Keratinocyte (primary cell): Measurements from ENCODE around the gene RXRA. TPM values are rescaled to one million over a fixed set of nuclear protein-coding genes. Genes with fewer than 3 reads are reported as not detected.

Experiments
- DNase-seq: peaks from one replicate; pipeline ENCODE4 v3.0.0-alpha.2; 2011; ENCODE audit warnings: low read depth, missing footprints, low spot score
- FAIRE-seq: peaks from 2 replicates; lab custom pipeline; 2011; peaks lifted over from hg19 to GRCh38; lab: Jason Lieb, UNC
- H2AFZ ChIP-seq: 2 replicates; pipeline ENCODE4 v1.6.0; 2012; ENCODE audit warnings: low read length, control low read depth, inconsistent platforms; ENCODE audit not compliant: control insufficient read depth
- H3K27ac ChIP-seq: 2 replicates; pipeline ENCODE4 v1.5.1; 2011; ENCODE audit warnings: low read length; ENCODE audit not compliant: control insufficient read depth, insufficient read depth
- H3K27me3 ChIP-seq: 3 replicates; pipeline ENCODE4 v1.6.0; 2011; ENCODE audit warnings: low read length; ENCODE audit not compliant: control insufficient read depth, insufficient read depth; ENCODE audit errors: extremely low read depth
- H3K36me3 ChIP-seq, 2 experiments: 2 replicates in 1 of 2; 3 replicates in 1 of 2; pipeline ENCODE4 v1.5.1; 2011; ENCODE audit warnings: low read length in 2 of 2, mild to moderate bottlenecking in 1 of 2; ENCODE audit not compliant: control insufficient read depth in 2 of 2, insufficient read depth in 2 of 2; ENCODE audit errors: extremely low read depth in 1 of 2
- H3K4me1 ChIP-seq: 3 replicates; pipeline ENCODE4 v1.5.1; 2011; ENCODE audit warnings: low read length; ENCODE audit not compliant: control insufficient read depth, insufficient read depth; ENCODE audit errors: extremely low read depth
- H3K4me2 ChIP-seq: 3 replicates; pipeline ENCODE4 v1.6.0; 2011; ENCODE audit warnings: low read depth, low read length; ENCODE audit not compliant: control insufficient read depth, insufficient read depth; ENCODE audit errors: extremely low read depth
- H3K4me3 ChIP-seq, 3 experiments: fragments of 200-600 bp in 1 of 3; sonication (generic) in 1 of 3; 2 replicates in 2 of 3; 3 replicates in 1 of 3; pipeline ENCODE4 v1.5.1; 2011 to 2016; ENCODE audit warnings: low read length in 3 of 3, mild to moderate bottlenecking in 3 of 3, control low read depth in 2 of 3, inconsistent platforms in 1 of 3, low read depth in 1 of 3, mixed read lengths in 1 of 3, mixed run types in 1 of 3, moderate library complexity in 1 of 3; ENCODE audit not compliant: control insufficient read depth in 2 of 3, insufficient read depth in 2 of 3; ENCODE audit errors: extremely low read depth in 1 of 3
- H3K79me2 ChIP-seq: 2 replicates; pipeline ENCODE4 v1.6.0; 2012; ENCODE audit warnings: low read length; ENCODE audit not compliant: control insufficient read depth, insufficient read depth
- H3K9ac ChIP-seq: 3 replicates; pipeline ENCODE4 v1.6.0; 2011; ENCODE audit warnings: low read length; ENCODE audit not compliant: control insufficient read depth, insufficient read depth; ENCODE audit errors: extremely low read depth
- H3K9me1 ChIP-seq: 3 replicates; pipeline ENCODE4 v1.6.0; 2011; ENCODE audit warnings: low read length; ENCODE audit not compliant: control insufficient read depth, insufficient read depth; ENCODE audit errors: extremely low read depth
- H3K9me3 ChIP-seq: 2 replicates; pipeline ENCODE4 v1.5.1; 2012; ENCODE audit warnings: low read depth, low read length; ENCODE audit not compliant: control insufficient read depth
- H4K20me1 ChIP-seq: 3 replicates; pipeline ENCODE4 v1.6.0; 2011; ENCODE audit warnings: low read length; ENCODE audit not compliant: control insufficient read depth, insufficient read depth; ENCODE audit errors: extremely low read depth
- CTCF ChIP-seq, 3 experiments: IDR thresholded peaks in 1 of 3; conservative IDR thresholded peaks in 1 of 3; optimal IDR thresholded peaks in 1 of 3; 2 replicates in 2 of 3; 3 replicates in 1 of 3; pipeline versions ENCODE3 to v1.5.1; 2011; ENCODE audit warnings: low read length in 3 of 3, mild to moderate bottlenecking in 3 of 3, moderate library complexity in 2 of 3, control low read depth in 1 of 3, inconsistent platforms in 1 of 3; ENCODE audit not compliant: insufficient read depth in 2 of 3; ENCODE audit errors: extremely low read depth in 1 of 3
- EZH2 ChIP-seq: IDR thresholded peaks from one replicate; pipeline ENCODE4 v1.6.1; 2012; ENCODE audit warnings: inconsistent platforms, mild to moderate bottlenecking, low read length, moderate library complexity
- dilution Hi-C: fragments of 300-500 bp; cut with MboI; formaldehyde crosslinking; loops from one replicate; pipeline ENCODE4 v1.7.0; 2020; ENCODE audit warnings: low sequenced_read_pairs; ENCODE audit not compliant: extremely low pct_ligation_motif_present
- polyA plus RNA-seq, 5 experiments: library from polyadenylated mRNA; depleted of rRNA in 3 of 5; stranded (reverse) in 3 of 5; stranded (forward) in 1 of 5; unstranded in 1 of 5; fragments of >200 nt; gene quantifications; 1 replicate in 1 of 5; 2 replicates in 3 of 5; 3 replicates in 1 of 5; pipeline versions ENCODE4 v1.2.1 to v1.2.3, GENCODE V29; 2011 to 2012; ENCODE audit warnings: missing spikeins in 2 of 5, low read depth in 1 of 5, low replicate concordance in 1 of 5

Gene RXRA
- polyA plus RNA-seq, 1 donor (not counting 4 experiments of a cell fraction or from before 2014, with no cell fraction given) = 9.7 TPM

GRCh38 chr9:134404376-134405358, 78.4 kb downstream of the RXRA start:
- no peak for FAIRE-seq
- H3K4me2 ChIP-seq = no peak overlapping the region

GRCh38 chr9:134405527-134405926, 79.3 kb downstream of the RXRA start:
- peaks cover 34% of the 10 kb centered on the region for H3K4me1 ChIP-seq
- H3K9ac ChIP-seq = no peak overlapping the region
- peaks cover 2% of the 10 kb centered on the region for H3K79me2 ChIP-seq
- dilution Hi-C loops = no loop called here
- no peak for DNase-seq
- no peaks in the 10 kb centered on the region for H3K27me3 ChIP-seq
- peaks cover 6 to 16% of the 10 kb centered on the region in 2 experiments for H3K36me3 ChIP-seq
- H3K9me3 ChIP-seq = no peaks in the 10 kb centered on the region
- H3K4me2 ChIP-seq = no peak overlapping the region
- H4K20me1 ChIP-seq = peaks cover 9% of the 10 kb centered on the region
- FAIRE-seq = no peak
- no peak overlapping the region for H3K27ac ChIP-seq
- no peak overlapping the region for H3K4me3 ChIP-seq
- no peak overlapping the region for H2AFZ ChIP-seq
- TF ChIP-seq EZH2 (no peak), CTCF (optimal IDR thresholded peaks at IDR 0.05 in 1 of 3, IDR thresholded peaks at IDR 0.05 in 1 of 3, conservative IDR thresholded peaks at IDR 0.05 in 1 of 3; ENCODE audit: extremely low read depth in 1 of 3, insufficient read depth in 2 of 3, low read length in 3 of 3) (no peak)
- no peaks in the 10 kb centered on the region for H3K9me1 ChIP-seq

More at GRCh38 chr9:134404376-134405358, 78.4 kb downstream of the RXRA start:
- H3K4me1 ChIP-seq = peaks cover 34% of the 10 kb centered on the region
- no peaks in the 10 kb centered on the region for H3K9me1 ChIP-seq
- peaks cover 3 to 14% of the 10 kb centered on the region in 2 experiments for H3K36me3 ChIP-seq
- peaks cover 16% of the 10 kb centered on the region for H4K20me1 ChIP-seq
- DNase-seq = no peak
- dilution Hi-C loops = no loop called here
- H3K4me3 ChIP-seq = no peak overlapping the region
- no peak overlapping the region for H3K27ac ChIP-seq
- H3K27me3 ChIP-seq = no peaks in the 10 kb centered on the region
- no peak overlapping the region for H2AFZ ChIP-seq
- TF ChIP-seq CTCF (optimal IDR thresholded peaks at IDR 0.05 in 1 of 3, IDR thresholded peaks at IDR 0.05 in 1 of 3, conservative IDR thresholded peaks at IDR 0.05 in 1 of 3; ENCODE audit: extremely low read depth in 1 of 3, insufficient read depth in 2 of 3, low read length in 3 of 3) = no peak
- TF ChIP-seq EZH2 = no peak
- no peaks in the 10 kb centered on the region for H3K9me3 ChIP-seq
- peaks cover 7% of the 10 kb centered on the region for H3K79me2 ChIP-seq
- no peak overlapping the region for H3K9ac ChIP-seq
